Spleen (tissue), 7 donors: ENCODE results near the gene KRTAP2-4.
"Not testable (repeated sequence)": the region's sequence is repeated elsewhere in the genome, so short reads cannot be mapped to it uniquely, and the experiment has no call there.

Experiments used
- CTCF ChIP-seq, 11 experiments: fragments of 200-600 bp in 7 of 11; fragments of 450-650 bp in 4 of 11; sonication (generic) in 4 of 11; IDR thresholded peaks in 8 of 11; conservative IDR thresholded peaks in 3 of 11; 1 replicate in 7 of 11; 2 replicates in 4 of 11; pipeline versions ENCODE4 v1.4.0 to v1.8.0; 2016 to 2021; ENCODE audit warnings: antibody characterized with exemption in 11 of 11, inconsistent platforms in 4 of 11, mild to moderate bottlenecking in 1 of 11
- POLR2A ChIP-seq, 3 donors: fragments of 450-650 bp; IDR thresholded peaks; one replicate each; pipeline ENCODE4 v1.5.1; 2017; ENCODE audit warnings: antibody characterized with exemption in 3 of 3, mild to moderate bottlenecking in 1 of 3
- POLR2AphosphoS5 ChIP-seq, 3 donors: sonication (generic); formaldehyde crosslinking; IDR thresholded peaks; one replicate each; pipeline ENCODE4 v1.5.1; 2017; ENCODE audit warnings: antibody characterized with exemption in 3 of 3
- donor health status: DM: no; HTN: no; CAD: no; lungs with moderate emphysema.
- donor health status: DM: no; HTN: no; CAD: no.
- donor health status: DM: no; HTN: no; CAD: no.

DNA sequence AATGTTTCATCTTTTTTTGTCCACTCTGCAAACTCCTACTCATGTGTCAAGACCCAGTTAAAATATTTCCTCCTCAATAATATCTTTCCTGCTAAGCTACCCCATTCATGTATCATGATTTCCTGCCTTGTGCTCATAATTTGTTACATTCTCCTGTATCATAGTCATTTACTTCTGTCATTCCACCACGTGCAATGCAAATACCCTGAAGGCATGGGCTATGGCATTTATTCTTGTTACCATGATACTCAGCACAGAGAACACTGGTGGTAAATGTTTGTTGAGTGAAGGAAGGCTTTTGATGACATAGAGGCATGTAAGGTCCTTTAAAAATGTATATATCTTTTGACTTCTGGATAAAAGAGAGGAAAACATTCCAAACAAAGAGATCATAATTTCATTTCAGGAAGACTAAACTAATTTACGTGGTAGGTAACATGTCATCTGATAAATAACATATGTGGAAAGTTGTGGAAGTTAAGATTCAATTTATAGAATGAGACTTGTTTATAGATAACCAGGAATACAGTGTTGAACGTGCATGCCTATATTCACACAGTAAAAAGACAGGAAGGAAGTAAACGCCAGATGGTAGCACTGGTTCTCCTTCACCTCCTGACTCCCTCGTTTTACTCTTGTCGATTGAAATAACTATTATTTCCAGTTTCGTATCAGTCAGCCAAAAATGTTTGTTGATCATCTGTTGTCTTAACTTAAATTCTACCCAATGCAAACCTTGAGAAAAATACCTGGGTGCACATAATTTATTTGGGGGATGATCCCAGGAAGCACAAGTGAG, 34.2 kb upstream of the KRTAP2-4 start:
- not testable (repeated sequence) for TF ChIP-seq POLR2AphosphoS5 (IDR thresholded peaks at IDR 0.05); CTCF (IDR thresholded peaks at IDR 0.05 in 8 of 11, conservative IDR thresholded peaks at IDR 0.05 in 3 of 11); POLR2A (IDR thresholded peaks at IDR 0.05)
